ENCODE results near the gene CD101. TPM values are rescaled to one million over a fixed set of nuclear protein-coding genes. Genes with fewer than 3 reads are reported as not detected.
"Not testable (repeated sequence)": the region's sequence is repeated elsewhere in the genome, so short reads cannot be mapped to it uniquely, and the experiment has no call there.

Gene CD101, protein sequence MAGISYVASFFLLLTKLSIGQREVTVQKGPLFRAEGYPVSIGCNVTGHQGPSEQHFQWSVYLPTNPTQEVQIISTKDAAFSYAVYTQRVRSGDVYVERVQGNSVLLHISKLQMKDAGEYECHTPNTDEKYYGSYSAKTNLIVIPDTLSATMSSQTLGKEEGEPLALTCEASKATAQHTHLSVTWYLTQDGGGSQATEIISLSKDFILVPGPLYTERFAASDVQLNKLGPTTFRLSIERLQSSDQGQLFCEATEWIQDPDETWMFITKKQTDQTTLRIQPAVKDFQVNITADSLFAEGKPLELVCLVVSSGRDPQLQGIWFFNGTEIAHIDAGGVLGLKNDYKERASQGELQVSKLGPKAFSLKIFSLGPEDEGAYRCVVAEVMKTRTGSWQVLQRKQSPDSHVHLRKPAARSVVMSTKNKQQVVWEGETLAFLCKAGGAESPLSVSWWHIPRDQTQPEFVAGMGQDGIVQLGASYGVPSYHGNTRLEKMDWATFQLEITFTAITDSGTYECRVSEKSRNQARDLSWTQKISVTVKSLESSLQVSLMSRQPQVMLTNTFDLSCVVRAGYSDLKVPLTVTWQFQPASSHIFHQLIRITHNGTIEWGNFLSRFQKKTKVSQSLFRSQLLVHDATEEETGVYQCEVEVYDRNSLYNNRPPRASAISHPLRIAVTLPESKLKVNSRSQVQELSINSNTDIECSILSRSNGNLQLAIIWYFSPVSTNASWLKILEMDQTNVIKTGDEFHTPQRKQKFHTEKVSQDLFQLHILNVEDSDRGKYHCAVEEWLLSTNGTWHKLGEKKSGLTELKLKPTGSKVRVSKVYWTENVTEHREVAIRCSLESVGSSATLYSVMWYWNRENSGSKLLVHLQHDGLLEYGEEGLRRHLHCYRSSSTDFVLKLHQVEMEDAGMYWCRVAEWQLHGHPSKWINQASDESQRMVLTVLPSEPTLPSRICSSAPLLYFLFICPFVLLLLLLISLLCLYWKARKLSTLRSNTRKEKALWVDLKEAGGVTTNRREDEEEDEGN
- 9.3 and 11.0 TPM in 2 replicates for total RNA-seq (2014; rRNA removed; shearing (Covaris generic))

DNA sequence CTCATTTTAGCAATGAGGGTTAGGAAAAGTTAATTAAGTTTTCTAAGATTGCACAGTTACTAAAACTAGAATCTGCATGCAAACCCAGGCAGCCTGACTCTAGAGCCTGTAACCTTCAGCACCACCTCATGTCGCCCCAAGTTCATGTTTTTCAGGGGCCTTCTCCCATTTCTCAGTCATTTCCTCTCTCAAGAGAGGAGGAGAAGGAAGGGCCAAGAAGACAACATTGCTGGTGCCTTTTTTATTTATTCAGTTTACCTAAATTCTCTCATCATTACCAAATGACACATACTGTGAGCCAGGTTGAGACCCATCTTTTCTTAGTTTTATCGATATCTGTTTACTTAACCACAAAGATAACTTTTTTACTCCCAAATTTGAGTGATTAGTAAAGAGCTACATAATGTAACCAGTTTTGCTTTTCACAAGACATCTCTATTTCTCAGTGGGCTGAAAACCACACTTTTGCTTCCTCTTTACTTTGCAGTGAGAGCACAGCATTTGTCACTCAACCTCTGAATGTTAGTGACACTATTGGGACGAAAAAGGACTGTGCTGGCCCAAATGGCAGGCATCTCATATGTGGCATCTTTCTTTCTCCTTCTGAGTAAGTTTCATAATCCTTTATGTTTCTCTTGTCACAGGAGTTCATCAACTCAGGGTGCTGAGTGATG is at the start of gene CD101:
CD101 (plus strand) TSS at position 507 of the 674 bp plus-strand sequence; CDS start at position 565, 58 bp downstream.
- DNase-seq (ENCODE audit: low read depth): no peak

- no peak for DNase-seq (ENCODE audit: low read depth)
Measured at GRCh38 chr1:116952738-116953275, 48.8 kb upstream of the CD101 start.

DNA sequence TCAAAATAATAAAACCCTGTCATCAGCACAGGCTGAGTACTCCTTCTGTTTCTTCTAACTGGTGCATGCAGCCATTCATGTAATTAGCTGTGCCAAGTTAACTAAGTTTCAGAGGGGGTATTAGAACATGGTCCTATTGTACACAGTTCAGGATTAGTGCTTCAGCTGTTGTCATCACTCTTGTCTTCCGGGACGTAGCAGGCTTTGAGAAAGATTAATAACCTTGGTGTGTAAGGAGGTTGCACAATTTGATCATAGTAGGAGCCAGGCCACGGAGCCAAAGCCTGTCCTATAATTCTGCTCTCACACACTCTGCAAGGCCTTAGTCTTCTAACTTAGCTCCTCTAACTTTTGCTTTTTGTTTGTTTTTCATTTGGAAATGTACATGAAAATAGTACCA is 47.1 kb upstream of the CD101 start:
- no peak for DNase-seq (ENCODE audit: low read depth)

- no peak for DNase-seq (ENCODE audit: low read depth)
Measured at GRCh38 chr1:116956378-116956777, 45.2 kb upstream of the CD101 start.

DNA sequence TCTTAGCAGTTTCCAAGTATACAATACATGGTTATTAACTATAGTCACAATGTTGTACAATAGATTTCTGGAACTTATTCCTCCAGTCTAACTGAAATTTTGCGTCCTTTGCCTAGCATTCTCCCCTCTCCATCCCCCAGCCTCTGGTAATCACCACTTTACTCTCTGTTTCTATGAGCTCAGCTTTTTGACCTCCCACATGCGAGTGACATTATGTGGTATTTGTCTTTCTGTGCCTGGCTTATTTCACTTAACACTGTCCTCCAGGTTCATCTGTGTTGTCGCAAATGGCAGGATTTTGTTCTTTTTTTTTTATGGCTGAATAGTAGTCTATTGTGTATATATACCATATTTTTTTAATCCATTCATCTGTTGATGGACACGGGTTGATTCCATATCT is 43.9 kb upstream of the CD101 start:
- no peak for DNase-seq (ENCODE audit: low read depth)

GRCh38 chr1:116958110-116958509 is 43.5 kb upstream of the CD101 start:
- no peak for DNase-seq (ENCODE audit: low read depth)

- DNase-seq (ENCODE audit: low read depth): no peak
Measured at GRCh38 chr1:116958977-116959376, 42.6 kb upstream of the CD101 start.

DNA sequence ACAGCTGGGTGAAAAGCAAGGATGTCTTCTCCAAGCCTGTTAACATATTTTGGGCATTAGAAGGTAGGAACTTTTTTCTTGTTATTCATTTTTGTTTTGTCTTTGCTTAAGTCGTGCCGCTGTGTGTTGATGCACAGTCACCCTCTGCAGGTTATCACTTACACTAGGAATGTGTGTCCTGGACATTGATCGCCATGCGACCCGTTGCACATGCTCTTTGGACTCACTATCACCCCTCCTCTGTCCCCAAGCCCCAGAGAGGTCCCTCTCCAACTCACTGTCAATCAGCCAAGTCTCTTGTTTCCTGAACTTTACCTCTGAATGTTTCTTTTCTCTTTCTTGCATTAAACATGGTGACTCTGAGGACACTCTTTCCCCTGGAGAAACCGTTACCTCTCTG is 40.0 kb upstream of the CD101 start:
- no peak for DNase-seq (ENCODE audit: low read depth)

- no peak for DNase-seq (ENCODE audit: low read depth)
Measured at GRCh38 chr1:116962987-116963639, 38.4 kb upstream of the CD101 start.

- DNase-seq (ENCODE audit: low read depth): peak; percentile 67
Measured at GRCh38 chr1:116966791-116967190, 34.8 kb upstream of the CD101 start.

DNA sequence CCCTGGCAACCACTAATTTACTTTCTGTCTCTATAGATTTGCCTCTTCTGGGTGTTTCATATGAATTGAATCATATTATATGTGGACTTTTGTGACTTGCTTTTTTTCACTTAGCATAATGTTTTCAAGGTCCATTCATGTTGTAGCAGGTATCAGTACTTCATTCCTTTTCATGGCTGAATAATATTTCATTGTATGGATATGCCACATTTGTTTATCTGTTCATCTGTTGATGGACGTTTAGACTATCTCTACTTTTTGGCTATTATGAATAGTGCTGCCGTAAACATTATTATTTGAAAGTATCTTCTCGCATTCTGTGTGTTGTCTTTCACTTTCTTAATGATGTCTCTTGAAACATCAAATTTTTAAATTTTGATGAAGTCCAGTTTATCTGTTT is 32.8 kb upstream of the CD101 start:
- DNase-seq (ENCODE audit: low read depth): no peak

GRCh38 chr1:116971258-116971860 is 30.2 kb upstream of the CD101 start:
- peak; percentile 77 for DNase-seq (ENCODE audit: low read depth)

DNA sequence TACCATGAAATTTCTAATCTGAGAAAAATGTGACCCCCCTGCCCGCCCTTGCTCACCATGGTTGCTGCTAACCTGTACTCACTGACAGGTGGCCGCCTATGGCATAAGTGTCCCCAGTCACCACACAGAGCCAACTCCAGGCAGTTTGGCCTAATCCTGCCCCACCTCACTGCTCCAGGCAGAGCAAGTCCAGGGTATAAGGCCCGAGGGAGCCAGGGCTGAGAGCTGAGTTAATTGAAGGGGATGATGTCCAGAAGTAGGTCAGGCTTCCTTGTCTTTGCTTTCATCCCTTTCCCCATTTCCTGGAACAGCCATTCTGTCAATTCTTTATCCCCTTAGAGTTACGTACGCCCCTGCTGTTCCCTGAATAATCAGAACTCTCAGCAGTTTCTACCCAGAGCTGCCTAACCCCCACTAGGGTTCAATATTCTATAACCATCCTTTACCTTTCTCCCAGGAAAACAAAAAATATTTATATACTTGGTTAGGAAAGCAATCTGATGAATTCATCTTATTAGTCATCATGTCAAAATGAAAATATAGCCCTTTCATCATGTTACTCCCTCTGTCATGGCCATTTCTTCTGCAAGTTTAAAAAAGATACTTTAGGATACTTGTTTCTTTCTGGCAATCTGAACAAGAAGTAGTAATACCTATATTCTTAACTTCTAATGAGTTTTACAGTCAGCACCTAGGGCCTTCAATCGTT is 29.4 kb upstream of the CD101 start:
- peak; percentile 47 for DNase-seq (ENCODE audit: low read depth)

- DNase-seq (ENCODE audit: low read depth): peak; percentile 29
Measured at GRCh38 chr1:116972674-116973030, 28.9 kb upstream of the CD101 start.

DNA sequence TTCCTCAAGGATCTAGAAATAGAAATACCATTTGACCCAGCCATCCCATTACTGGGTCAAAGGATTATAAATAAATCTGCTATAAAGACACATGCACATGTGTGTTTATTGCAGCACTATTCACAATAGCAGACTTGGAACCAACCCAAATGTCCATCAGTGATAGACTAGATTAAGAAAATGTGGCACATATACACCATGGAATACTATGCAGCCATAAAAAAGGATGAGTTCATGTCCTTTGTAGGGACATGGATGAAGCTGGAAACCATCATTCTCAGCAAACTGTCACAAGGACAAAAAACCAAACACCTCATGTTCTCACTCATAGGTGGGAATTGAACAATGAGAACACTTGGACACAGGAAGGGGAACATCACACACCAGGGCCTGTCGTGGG is 21.3 kb upstream of the CD101 start:
- DNase-seq (ENCODE audit: low read depth): not testable (repeated sequence)

DNA sequence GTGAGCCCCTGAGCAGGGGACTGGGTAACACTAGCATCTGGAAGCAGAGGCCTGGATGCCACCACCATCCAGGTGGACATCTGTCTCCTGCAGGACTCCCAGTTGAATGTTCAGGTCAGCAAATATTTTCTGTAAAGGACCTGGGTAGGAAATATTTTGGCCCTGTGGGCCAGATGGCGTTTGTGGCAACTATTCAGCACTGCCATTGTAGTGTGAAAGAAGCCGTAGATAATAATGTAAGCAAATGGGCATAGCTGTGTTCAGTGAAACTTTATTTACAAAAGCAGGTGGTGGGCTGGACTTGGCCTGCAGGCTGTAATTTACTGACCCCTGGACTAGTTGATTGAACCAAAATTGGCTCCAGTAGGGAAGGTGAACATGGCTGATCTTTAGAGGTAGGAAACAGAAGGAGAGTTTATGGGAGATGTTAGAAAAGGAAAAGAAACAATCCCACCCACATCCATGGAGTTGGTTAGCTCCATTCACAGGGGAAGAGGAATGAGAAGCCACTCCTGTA is 20.0 kb upstream of the CD101 start:
- no peak for DNase-seq (ENCODE audit: low read depth)

GRCh38 chr1:116982319-116983004 is 19.1 kb upstream of the CD101 start:
- no peak for DNase-seq (ENCODE audit: low read depth)

DNA sequence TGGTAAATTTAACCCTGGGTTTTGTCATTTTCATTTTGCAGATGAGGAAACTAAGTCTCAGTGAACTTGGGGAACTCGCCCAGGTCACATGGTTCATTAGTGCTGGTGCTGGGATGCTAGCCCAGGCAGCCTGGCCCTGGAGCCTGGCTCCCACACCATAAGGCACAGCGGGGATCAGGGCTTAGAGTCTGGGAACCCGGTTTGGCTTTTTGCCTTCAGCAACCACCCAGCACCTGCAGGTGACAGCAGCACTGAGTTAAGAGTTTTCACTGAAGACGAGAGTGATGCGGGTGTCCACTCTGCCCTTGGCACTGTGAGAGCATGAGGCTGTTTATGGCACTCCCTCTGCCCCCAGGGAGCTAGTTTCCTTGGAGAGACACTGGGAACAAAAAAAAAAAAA is 18.4 kb upstream of the CD101 start:
- no peak for DNase-seq (ENCODE audit: low read depth)

- DNase-seq (ENCODE audit: low read depth): no peak
Measured at GRCh38 chr1:116983678-116984077, 17.9 kb upstream of the CD101 start.

Data from Daoy (cell line).